Uterus (tissue), 2 donors: ENCODE data around the gene NAV3.

ENCODE experiments used
- POLR2A ChIP-seq, 2 donors: fragments of 450-650 bp; IDR thresholded peaks; one replicate each; pipeline ENCODE4 v1.6.1; 2016; ENCODE audit warnings: antibody characterized with exemption in 2 of 2, mild to moderate bottlenecking in 1 of 2, moderate library complexity in 1 of 2
- TF ChIP-seq, protein P1 (sequence below), 4 experiments: fragments of 200-600 bp in 2 of 4; fragments of 450-650 bp in 2 of 4; sonication (generic) in 2 of 4; IDR thresholded peaks; one replicate each; pipeline ENCODE4 v1.5.1; 2016 to 2019; ENCODE audit warnings: antibody characterized with exemption in 4 of 4, mild to moderate bottlenecking in 2 of 4, moderate library complexity in 1 of 4

DNA sequence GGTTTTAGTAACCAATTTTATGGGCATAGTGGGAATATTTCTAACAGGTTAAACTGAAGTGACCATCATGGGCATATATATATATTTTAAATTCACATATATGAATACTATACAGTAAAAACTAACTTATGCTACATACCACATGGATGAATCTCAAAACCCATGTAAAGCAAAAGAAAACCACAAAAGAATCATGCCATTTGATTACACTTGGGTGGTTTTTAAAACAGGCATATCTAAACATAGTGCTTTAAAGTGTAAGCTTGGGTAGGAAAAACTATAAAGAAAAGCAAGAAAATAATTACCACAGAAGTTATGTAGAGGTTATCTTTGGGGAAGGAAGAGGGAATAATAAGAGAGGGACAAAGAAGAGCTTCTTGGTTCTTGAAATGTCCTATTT lies 326.1 kb downstream of the NAV3 start:
- TF ChIP-seq, protein P1, sequence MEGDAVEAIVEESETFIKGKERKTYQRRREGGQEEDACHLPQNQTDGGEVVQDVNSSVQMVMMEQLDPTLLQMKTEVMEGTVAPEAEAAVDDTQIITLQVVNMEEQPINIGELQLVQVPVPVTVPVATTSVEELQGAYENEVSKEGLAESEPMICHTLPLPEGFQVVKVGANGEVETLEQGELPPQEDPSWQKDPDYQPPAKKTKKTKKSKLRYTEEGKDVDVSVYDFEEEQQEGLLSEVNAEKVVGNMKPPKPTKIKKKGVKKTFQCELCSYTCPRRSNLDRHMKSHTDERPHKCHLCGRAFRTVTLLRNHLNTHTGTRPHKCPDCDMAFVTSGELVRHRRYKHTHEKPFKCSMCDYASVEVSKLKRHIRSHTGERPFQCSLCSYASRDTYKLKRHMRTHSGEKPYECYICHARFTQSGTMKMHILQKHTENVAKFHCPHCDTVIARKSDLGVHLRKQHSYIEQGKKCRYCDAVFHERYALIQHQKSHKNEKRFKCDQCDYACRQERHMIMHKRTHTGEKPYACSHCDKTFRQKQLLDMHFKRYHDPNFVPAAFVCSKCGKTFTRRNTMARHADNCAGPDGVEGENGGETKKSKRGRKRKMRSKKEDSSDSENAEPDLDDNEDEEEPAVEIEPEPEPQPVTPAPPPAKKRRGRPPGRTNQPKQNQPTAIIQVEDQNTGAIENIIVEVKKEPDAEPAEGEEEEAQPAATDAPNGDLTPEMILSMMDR (IDR thresholded peaks at IDR 0.05), result no peak
- no peak for TF ChIP-seq POLR2A (IDR thresholded peaks at IDR 0.05)
